A673 (cell line): Measurements from ENCODE around the gene ADAMTS1.

Source experiments
- EZH2 ChIP-seq: fragments of 200-600 bp; sonication (generic); IDR thresholded peaks from 2 replicates; pipeline ENCODE4 v1.6.1; 2017; ENCODE audit warnings: borderline replicate concordance, low read depth, mild to moderate bottlenecking, mixed read lengths, antibody characterized with exemption, low read length; ENCODE audit not compliant: poor library complexity, severe bottlenecking
- TF ChIP-seq, protein P1 (sequence below): fragments of 300-800, 200-600 bp; sonication (generic); conservative IDR thresholded peaks from 2 replicates; pipeline ENCODE4 v1.5.1; 2017; ENCODE audit warnings: low read depth, mild to moderate bottlenecking, antibody characterized with exemption, low read length, moderate library complexity, mixed read lengths

DNA sequence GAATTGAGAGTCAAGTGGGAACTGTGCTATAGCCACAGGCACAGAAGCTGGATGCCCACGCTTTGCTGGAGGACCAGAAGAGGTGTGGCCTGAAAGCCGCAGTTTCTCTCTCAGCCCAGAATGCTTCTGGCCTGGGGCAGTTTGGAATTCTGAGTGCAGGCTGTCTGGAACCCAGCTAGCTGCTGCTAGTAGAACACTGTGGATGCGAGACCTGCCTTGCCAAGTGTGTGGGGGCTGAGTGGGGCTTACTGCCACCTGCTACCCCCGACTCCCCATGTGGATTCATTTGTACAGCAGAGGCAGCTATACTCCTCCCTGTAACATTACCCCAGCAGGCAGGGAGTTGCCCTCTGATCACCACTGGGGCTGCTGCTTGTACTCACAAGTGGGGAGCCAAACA is 12.2 kb downstream of the ADAMTS1 start:
- TF ChIP-seq, protein P1, sequence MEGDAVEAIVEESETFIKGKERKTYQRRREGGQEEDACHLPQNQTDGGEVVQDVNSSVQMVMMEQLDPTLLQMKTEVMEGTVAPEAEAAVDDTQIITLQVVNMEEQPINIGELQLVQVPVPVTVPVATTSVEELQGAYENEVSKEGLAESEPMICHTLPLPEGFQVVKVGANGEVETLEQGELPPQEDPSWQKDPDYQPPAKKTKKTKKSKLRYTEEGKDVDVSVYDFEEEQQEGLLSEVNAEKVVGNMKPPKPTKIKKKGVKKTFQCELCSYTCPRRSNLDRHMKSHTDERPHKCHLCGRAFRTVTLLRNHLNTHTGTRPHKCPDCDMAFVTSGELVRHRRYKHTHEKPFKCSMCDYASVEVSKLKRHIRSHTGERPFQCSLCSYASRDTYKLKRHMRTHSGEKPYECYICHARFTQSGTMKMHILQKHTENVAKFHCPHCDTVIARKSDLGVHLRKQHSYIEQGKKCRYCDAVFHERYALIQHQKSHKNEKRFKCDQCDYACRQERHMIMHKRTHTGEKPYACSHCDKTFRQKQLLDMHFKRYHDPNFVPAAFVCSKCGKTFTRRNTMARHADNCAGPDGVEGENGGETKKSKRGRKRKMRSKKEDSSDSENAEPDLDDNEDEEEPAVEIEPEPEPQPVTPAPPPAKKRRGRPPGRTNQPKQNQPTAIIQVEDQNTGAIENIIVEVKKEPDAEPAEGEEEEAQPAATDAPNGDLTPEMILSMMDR = no peak
- TF ChIP-seq EZH2 = no peak
